Stimulated activated CD8-positive, alpha-beta memory T cell treated with anti-CD3 and anti-CD28 coated beads, Interleukin-7, amount 100 ng/mL, for 48 hours (primary cell): ENCODE results near the gene AR.

Experiments
- DNase-seq, 2 donors: peaks; one replicate each; pipeline ENCODE4 v3.0.0-alpha.2; 2020; ENCODE audit warnings: low read depth in 1 of 2; ENCODE audit errors: extremely low read depth in 1 of 2

Gene AR

GRCh38 chrX:67723580-67724351 lies 179.9 kb downstream of the AR start:
- DNase-seq, result no peak

- DNase-seq, result no peak
Observed at GRCh38 chrX:67724359-67725110, 180.7 kb downstream of the AR start.

- DNase-seq, result no peak
Observed at GRCh38 chrX:67725471-67725870, 181.7 kb downstream of the AR start.

- no peak for DNase-seq
Observed at GRCh38 chrX:67726018-67726417, 182.2 kb downstream of the AR start.

- DNase-seq, result no peak
Observed at GRCh38 chrX:67727576-67727975, 183.8 kb downstream of the AR start.

- no peak for DNase-seq
Observed at GRCh38 chrX:67730296-67730695, 186.5 kb downstream of the AR start.

- DNase-seq, result no peak
Observed at GRCh38 chrX:67731061-67731460, 187.2 kb downstream of the AR start.

- no peak for DNase-seq
Observed at GRCh38 chrX:67732864-67733263, 189.0 kb downstream of the AR start.

- no peak for DNase-seq
Observed at GRCh38 chrX:67734111-67734753, 190.4 kb downstream of the AR start.

GRCh38 chrX:67749536-67749935 lies 205.7 kb downstream of the AR start:
- DNase-seq, result no peak

- DNase-seq, result no peak
Observed at GRCh38 chrX:67750694-67751093, 206.9 kb downstream of the AR start.

GRCh38 chrX:67759018-67759417 lies 215.2 kb downstream of the AR start:
- no peak for DNase-seq

- no peak for DNase-seq
Observed at GRCh38 chrX:67777148-67777547, 233.3 kb downstream of the AR start.

- no peak for DNase-seq
Observed at GRCh38 chrX:67779099-67779498, 235.3 kb downstream of the AR start.
